Esophagus muscularis mucosa (tissue), 4 donors: ENCODE data around the gene NDUFAF8. TPM values are rescaled to one million over a fixed set of nuclear protein-coding genes. Genes with fewer than 3 reads are reported as not detected.

Experiments
- DNase-seq: peaks from one replicate; pipeline ENCODE4 v3.0.0-alpha.2; 2017; ENCODE audit errors: extremely low spot score
- H3K27ac ChIP-seq, 4 donors: fragments of 200-600 bp; sonication (generic); replicated peaks in 1 of 4; 1 replicate in 3 of 4; 2 replicates in 1 of 4; pipeline ENCODE4 v1.5.1; 2016 to 2019; ENCODE audit warnings: mild to moderate bottlenecking in 1 of 4
- H3K27me3 ChIP-seq, 4 donors: fragments of 200-600 bp; sonication (generic); one replicate each; pipeline versions ENCODE4 v1.5.1 to v1.6.0; 2016 to 2019
- H3K36me3 ChIP-seq, 4 donors: fragments of 200-600 bp; sonication (generic); one replicate each; pipeline ENCODE4 v1.5.1; 2016 to 2019
- H3K4me1 ChIP-seq, 4 donors: fragments of 200-600 bp; sonication (generic); one replicate each; pipeline ENCODE4 v1.5.1; 2016 to 2019
- H3K4me3 ChIP-seq, 4 donors: fragments of 200-600 bp; sonication (generic); 1 replicate in 2 of 4; 2 replicates in 2 of 4; pipeline ENCODE4 v1.5.1; 2016 to 2019; ENCODE audit warnings: mild to moderate bottlenecking in 4 of 4, moderate library complexity in 1 of 4
- H3K9me3 ChIP-seq, 4 donors: fragments of 200-600 bp; sonication (generic); 1 replicate in 3 of 4; 2 replicates in 1 of 4; pipeline ENCODE4 v1.5.1; 2016 to 2019
- CTCF ChIP-seq, 3 experiments: fragments of 200-600 bp in 2 of 3; fragments of 450-650 bp in 1 of 3; sonication (generic) in 2 of 3; IDR thresholded peaks; one replicate each; pipeline ENCODE4 v1.5.1; 2017 to 2019; ENCODE audit warnings: antibody characterized with exemption in 3 of 3, mild to moderate bottlenecking in 2 of 3, moderate library complexity in 1 of 3
- EP300 ChIP-seq: sonication (generic); formaldehyde crosslinking; IDR thresholded peaks from one replicate; pipeline ENCODE4 v1.6.1; 2017; ENCODE audit warnings: antibody characterized with exemption
- POLR2A ChIP-seq: fragments of 450-650 bp; IDR thresholded peaks from one replicate; pipeline ENCODE4 v1.6.1; 2017; ENCODE audit warnings: antibody characterized with exemption, moderate library complexity, mild to moderate bottlenecking, low read depth
- POLR2AphosphoS5 ChIP-seq, 2 donors: sonication (generic); formaldehyde crosslinking; IDR thresholded peaks; one replicate each; pipeline ENCODE4 v1.6.1; 2017; ENCODE audit warnings: antibody characterized with exemption in 2 of 2
- WGBS: methylation state at CpG from one replicate; pipeline ENCODE4 v1.1.5; 2018; 5-methylcytosine and 5-hydroxymethylcytosine counted together
- intact Hi-C: fragments of 100-400 bp; cut with DNase I; formaldehyde crosslinking; loops from one replicate; pipeline ENCODE4 v1.15.1; 2023
- total RNA-seq, 4 donors: library from RNA; depleted of rRNA; stranded (reverse); fragments of >200 nt; gene quantifications; one replicate each; pipeline versions ENCODE4 v1.1.0 to v1.2.1, GENCODE V29; 2016

The NDUFAF8 gene
- total RNA-seq, 4 donors from 2014 or later: 34.6 to 54.8 (median 40.4) TPM

GRCh38 chr17:81286491-81287145, 47.5 kb downstream of the NDUFAF8 start:
- 92% methylated on average over 21 of the region's 23 CpGs for WGBS
- Histone ChIP-seq H3K27me3 (no peaks in the 10 kb centered on the region), H3K9me3 (no peaks in the 10 kb centered on the region), H3K36me3 (peaks cover 19 to 68% (median 52%) of the 10 kb centered on the region in 4 donors), H3K4me3 (no peak overlapping the region), H3K27ac (peak overlapping the region; percentile 60 to 81 (median 75)), H3K4me1 (peaks cover 27 to 37% (median 34%) of the 10 kb centered on the region in 4 donors)
- no peak for TF ChIP-seq EP300
- TF ChIP-seq CTCF (IDR thresholded peaks at IDR 0.05): no peak
- TF ChIP-seq POLR2A: no peak
- TF ChIP-seq POLR2AphosphoS5 (IDR thresholded peaks at IDR 0.05): no peak
- DNase-seq: no peak
- intact Hi-C loops: no loop called here

- intact Hi-C loops: no loop called here
- Histone ChIP-seq H3K4me1 (peaks cover 33 to 42% (median 39%) of the 10 kb centered on the region in 4 donors), H3K27me3 (no peaks in the 10 kb centered on the region), H3K4me3 (no peak overlapping the region), H3K36me3 (peaks cover 15 to 63% (median 47%) of the 10 kb centered on the region in 4 donors), H3K27ac (peak overlapping the region in 1 of 4 donors; percentile 60), H3K9me3 (no peaks in the 10 kb centered on the region)
- whole genome bisulfite sequencing: 93% methylated on average over 12 of the region's 21 CpGs
- no peak for DNase-seq
- no peak for TF ChIP-seq POLR2A
- TF ChIP-seq POLR2AphosphoS5 (IDR thresholded peaks at IDR 0.05): no peak
Measured at GRCh38 chr17:81287152-81287551, 48.0 kb downstream of the NDUFAF8 start.

GRCh38 chr17:81287741-81288430, 48.8 kb downstream of the NDUFAF8 start:
- DNase-seq: no peak
- Histone ChIP-seq H3K9me3 (no peaks in the 10 kb centered on the region), H3K36me3 (peaks cover 15 to 55% (median 40%) of the 10 kb centered on the region in 4 donors), H3K4me3 (no peak overlapping the region), H3K4me1 (peaks cover 40 to 50% (median 46%) of the 10 kb centered on the region in 4 donors), H3K27ac (no peak overlapping the region), H3K27me3 (no peaks in the 10 kb centered on the region)
- intact Hi-C loops: no loop called here
- WGBS: 72% methylated on average over 14 of the region's 16 CpGs
- TF ChIP-seq POLR2AphosphoS5 (IDR thresholded peaks at IDR 0.05) (no peak), CTCF (IDR thresholded peaks at IDR 0.05) (no peak), EP300 (no peak), POLR2A (no peak)

GRCh38 chr17:81288715-81289114, 49.6 kb downstream of the NDUFAF8 start:
- no peak overlapping the region for H3K4me3 ChIP-seq
- H3K27me3 ChIP-seq: no peaks in the 10 kb centered on the region
- H3K27ac ChIP-seq: no peak overlapping the region
- 83% methylated on average over 8 of the region's 8 CpGs for WGBS
- H3K4me1 ChIP-seq: peaks cover 48 to 58% (median 54%) of the 10 kb centered on the region in 4 donors
- peaks cover 11 to 47% (median 35%) of the 10 kb centered on the region in 4 donors for H3K36me3 ChIP-seq
- H3K9me3 ChIP-seq: no peaks in the 10 kb centered on the region
- intact Hi-C loops: no loop called here
- no peak for DNase-seq
- TF ChIP-seq POLR2AphosphoS5 (IDR thresholded peaks at IDR 0.05) (no peak), EP300 (no peak), CTCF (IDR thresholded peaks at IDR 0.05) (no peak), POLR2A (no peak)

- Histone ChIP-seq H3K36me3 (peaks cover 11 to 44% (median 33%) of the 10 kb centered on the region in 4 donors), H3K27me3 (no peaks in the 10 kb centered on the region), H3K4me3 (no peak overlapping the region), H3K4me1 (peaks cover 55 to 65% (median 60%) of the 10 kb centered on the region in 4 donors), H3K27ac (no peak overlapping the region), H3K9me3 (no peaks in the 10 kb centered on the region)
- intact Hi-C loops: loop anchor here (5.0 kb wide), 3 partner anchors 32 to 193 kb away; no protein-coding TSS in a partner anchor
- no peak for TF ChIP-seq POLR2AphosphoS5 (IDR thresholded peaks at IDR 0.05)
- no peak for DNase-seq
- WGBS: 95% methylated on average over 21 of the region's 21 CpGs
Measured at GRCh38 chr17:81289627-81290026, 50.5 kb downstream of the NDUFAF8 start.
